Loucy (cell line): ENCODE results near the gene FBXW10B.
"Not testable (repeated sequence)": the region's sequence is repeated elsewhere in the genome, so short reads cannot be mapped to it uniquely, and the experiment has no call there.

Source experiments
- EZH2phosphoT487 ChIP-seq: fragments of 200-600 bp; IDR thresholded peaks from 2 replicates; pipeline ENCODE4 v1.6.1; 2018; ENCODE audit warnings: antibody characterized with exemption, mild to moderate bottlenecking, moderate library complexity, borderline replicate concordance
- TF ChIP-seq, protein P1 (sequence below): fragments of 200-600 bp; sonication (generic); conservative IDR thresholded peaks from 2 replicates; pipeline ENCODE4 v1.5.1; 2014; ENCODE audit warnings: mild to moderate bottlenecking, antibody characterized with exemption, low read length

DNA sequence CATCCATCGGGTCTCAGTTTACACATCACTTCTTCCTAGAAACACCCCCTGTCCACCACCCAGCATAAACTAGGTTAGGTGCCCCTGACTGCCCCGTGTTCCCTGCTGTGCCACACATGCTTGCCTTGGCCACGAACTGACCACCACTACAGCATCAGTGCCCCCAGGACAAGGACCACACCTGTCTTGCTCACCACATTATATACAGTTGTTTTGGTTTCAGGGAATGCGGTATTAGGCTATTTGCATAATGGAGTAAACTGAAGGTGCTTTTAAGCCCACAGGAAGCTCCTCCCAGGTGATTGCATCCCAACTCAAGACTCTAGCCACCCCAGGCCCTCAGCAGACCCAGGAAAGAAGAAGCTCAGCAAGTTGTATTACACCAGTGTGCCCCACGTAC, 36.2 kb downstream of the FBXW10B start:
- TF ChIP-seq, protein P1, sequence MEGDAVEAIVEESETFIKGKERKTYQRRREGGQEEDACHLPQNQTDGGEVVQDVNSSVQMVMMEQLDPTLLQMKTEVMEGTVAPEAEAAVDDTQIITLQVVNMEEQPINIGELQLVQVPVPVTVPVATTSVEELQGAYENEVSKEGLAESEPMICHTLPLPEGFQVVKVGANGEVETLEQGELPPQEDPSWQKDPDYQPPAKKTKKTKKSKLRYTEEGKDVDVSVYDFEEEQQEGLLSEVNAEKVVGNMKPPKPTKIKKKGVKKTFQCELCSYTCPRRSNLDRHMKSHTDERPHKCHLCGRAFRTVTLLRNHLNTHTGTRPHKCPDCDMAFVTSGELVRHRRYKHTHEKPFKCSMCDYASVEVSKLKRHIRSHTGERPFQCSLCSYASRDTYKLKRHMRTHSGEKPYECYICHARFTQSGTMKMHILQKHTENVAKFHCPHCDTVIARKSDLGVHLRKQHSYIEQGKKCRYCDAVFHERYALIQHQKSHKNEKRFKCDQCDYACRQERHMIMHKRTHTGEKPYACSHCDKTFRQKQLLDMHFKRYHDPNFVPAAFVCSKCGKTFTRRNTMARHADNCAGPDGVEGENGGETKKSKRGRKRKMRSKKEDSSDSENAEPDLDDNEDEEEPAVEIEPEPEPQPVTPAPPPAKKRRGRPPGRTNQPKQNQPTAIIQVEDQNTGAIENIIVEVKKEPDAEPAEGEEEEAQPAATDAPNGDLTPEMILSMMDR: not testable (repeated sequence)
- not testable (repeated sequence) for TF ChIP-seq EZH2phosphoT487
